Right kidney (tissue), 1 donor: ENCODE measurements around the gene TRIO.

Experiments used
- DNase-seq: peaks from one replicate; pipeline ENCODE4 v3.0.0-alpha.2; 2016

The TRIO gene

GRCh38 chr5:14298126-14298847 is 155.1 kb downstream of the TRIO start:
- DNase-seq: no peak

- no peak for DNase-seq
Measured at GRCh38 chr5:14299666-14300065, 156.5 kb downstream of the TRIO start.

- DNase-seq: no peak
Measured at GRCh38 chr5:14301186-14301585, 158.0 kb downstream of the TRIO start.

- DNase-seq: no peak
Measured at GRCh38 chr5:14302330-14302729, 159.2 kb downstream of the TRIO start.

- no peak for DNase-seq
Measured at GRCh38 chr5:14305045-14305444, 161.9 kb downstream of the TRIO start.

DNA sequence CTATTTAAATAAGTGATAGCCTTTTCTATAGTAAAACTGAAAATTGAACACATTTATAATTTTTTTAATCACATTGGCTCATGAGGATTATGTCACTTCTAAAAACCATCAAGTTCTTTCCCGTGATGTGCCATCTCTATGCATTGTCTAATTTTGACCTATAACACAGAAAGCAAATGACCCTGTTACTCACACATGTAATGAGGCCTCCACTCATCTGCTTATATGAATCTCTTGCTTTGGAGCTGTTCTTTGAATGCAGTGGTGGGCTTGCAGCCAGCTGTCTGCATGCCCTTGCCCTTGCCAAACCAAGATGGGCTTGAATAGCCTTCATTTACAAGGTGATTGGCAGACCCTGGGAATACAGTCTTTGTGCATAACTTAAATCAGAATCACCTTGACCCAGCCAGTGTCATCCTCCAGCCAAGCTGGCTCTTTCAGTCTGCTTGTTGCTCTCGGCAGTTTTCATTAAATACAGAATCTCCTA is 163.2 kb downstream of the TRIO start:
- no peak for DNase-seq

DNA sequence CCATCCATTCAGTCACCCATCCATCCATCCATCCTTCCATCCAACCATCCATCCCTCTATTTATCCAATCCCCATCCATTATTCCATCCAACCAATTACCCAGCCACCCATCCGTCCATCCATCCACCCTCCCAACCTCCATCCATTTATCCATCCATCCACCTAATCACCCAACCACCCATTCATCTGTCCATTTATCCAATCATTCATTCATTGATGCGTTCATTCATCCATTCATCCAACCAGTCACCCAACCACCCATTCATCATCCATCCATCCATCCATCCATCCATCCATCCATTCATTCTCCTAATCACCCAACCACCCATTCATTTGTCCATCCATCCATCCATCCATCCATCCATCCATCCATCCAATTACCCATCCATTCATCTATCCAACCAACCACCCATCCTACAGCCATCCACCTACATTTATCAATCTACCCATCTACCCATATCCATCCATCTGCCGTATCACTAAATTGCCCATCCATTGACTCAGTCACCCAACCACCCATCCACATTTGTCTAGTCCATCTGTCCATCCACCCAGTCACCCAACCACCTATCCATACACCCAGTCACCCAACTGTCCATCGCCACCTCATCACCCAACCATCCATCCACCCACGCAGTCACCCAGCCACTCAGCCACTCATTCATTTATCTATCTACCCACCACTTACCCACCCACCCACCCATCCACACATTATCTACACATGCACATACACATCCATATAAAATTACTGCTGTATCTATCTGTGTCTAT is 165.4 kb downstream of the TRIO start:
- DNase-seq: no peak

DNA sequence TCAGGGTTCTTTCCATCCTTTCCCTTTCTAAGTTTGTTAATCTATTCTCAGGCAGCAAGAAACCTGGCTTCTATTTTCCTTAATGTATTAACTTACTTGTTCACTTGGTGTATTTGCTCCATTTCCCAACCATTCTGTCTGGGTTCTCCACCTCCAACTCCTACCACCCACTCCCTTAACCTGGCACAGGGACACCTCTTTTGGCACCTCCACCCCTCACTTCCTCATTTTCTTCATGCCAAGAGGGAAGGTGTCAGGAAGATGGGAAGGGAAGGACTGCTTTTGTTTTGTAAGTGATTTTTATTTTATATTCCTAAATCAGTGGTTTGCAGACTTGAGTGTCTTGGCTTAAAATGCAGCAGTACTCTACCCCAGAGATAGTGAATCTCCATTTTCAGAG is 166.1 kb downstream of the TRIO start:
- no peak for DNase-seq

DNA sequence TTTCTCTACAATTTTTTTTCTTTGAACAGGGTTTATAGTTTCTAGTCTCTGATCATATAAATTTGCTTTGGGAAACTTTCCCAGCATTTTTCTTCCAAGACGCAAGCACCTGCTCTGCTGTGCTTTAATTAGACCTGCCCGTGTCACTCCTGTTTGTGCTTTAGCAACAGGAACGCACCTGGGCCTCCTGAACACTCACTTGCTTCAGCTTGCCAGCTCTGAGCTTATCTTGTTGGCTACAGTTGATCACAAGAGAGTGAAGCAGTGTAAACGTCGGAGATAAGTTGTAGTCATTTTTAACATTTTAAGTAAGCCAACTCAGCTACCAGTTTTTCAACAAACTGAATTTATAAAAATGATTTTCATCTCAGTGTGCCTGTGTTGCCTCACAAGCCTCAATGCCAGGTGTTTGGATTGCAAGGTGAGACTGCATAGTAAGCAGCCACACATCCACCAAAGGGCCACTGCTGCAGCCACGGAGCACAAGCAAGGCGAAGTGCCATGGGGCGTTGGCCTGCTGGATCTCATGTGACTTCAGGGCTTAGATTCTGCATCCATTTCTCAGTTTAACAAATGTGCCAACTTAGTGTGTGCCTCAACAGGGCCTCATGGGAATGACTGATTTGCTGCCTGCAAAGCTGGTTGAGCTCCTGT is 166.9 kb downstream of the TRIO start:
- DNase-seq: no peak

DNA sequence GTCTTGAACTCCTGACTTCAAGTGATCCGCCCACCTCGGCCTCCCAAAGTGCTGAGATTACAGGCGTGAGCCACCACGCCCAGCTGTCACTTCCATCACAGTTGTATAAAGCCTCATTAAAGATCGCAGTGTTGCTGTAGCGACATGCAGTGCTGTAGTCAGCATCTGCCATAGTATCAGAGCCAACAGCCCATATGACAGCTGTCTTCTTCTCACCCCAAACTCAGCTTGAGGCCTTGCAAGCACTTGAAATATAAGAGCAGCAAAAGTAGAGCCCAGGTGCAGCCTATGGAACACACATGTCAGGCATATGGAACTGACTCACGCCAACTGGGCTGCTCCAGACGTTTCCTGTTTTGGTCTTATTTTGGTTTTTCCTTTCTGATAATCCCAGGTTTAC is 167.8 kb downstream of the TRIO start:
- no peak for DNase-seq

DNA sequence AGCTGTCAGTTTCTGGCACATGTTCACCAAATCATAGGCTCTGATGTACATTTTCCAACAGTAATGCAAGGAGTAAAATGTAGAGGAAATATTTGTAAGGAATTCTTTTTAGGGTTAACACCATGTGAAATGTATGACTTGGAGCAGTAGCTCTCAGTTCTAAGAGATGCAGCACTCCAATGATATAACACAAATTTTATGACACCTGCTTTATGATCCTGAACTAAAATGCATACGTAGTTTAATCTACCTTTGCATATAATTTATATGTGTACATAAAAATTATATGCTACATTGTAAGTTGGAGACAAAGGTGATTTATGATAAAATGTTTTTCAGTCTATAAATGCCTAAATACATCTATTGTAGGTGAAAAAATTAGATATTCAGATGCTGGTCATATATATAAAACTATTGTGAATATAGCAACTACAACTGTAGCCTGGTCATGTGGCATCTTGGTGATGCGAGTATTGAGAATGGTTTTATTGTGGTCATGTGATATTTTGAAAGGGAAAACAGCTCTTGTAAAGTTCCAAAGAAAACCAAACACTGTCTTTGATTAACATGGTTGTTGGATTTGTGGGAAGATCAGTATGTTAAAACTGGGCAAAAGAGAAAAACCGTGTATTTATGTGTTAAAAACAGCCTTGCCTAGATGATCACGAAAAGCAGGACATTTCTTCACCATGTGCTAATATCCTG is 171.0 kb downstream of the TRIO start:
- DNase-seq: no peak

DNA sequence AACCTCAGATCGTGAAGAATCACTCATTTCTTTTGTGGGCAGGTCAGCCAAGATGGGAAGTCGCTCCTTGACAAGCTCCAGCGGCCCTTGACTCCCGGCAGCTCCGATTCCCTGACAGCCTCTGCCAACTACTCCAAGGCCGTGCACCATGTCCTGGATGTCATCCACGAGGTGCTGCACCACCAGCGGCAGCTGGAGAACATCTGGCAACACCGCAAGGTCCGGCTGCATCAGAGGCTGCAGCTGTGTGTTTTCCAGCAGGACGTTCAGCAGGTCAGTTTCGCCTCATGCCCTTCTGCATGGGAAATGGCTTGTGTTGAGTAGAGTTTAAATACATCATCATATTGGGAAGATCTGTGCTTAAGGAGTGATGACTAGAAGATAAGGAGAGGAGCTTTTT is 173.3 kb downstream of the TRIO start:
- DNase-seq: no peak

GRCh38 chr5:14319102-14319501 is 176.0 kb downstream of the TRIO start:
- DNase-seq: no peak

- DNase-seq: no peak
Measured at GRCh38 chr5:14321936-14322335, 178.8 kb downstream of the TRIO start.

DNA sequence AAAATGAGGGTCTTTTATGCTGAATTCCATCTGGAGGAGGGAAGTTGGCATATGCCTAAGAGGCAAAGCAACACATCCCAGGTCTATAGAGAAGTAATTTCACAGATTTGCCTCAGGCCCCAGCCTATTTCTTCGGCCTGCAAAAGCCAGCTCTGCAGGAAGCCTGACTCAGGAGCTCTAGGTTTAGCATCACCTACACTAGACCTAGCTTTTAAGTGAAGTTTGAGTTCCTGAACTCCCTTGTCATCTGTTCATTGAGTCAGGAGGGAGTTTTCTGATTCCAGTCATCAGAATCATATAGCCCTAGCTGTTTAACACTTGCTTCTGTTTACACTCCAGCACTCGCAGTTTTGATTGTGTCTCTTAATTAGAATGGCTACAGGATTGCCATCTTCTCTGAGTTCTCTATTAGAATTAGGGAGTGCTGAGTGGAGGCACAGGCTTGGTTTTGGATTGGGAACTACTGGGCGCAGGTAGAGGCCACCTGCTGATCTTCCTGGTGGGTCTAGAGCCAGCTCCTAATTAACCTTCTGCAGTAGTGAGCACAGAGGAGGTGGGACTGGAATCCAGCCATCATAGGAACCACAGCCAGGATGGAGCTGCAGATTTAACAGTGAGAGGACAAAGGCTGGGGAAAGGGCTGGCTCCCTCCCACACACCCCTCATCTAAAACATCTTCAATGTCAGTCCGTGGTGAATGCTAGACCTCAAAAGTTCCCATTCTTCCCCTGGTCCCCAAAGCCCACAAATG is 179.5 kb downstream of the TRIO start:
- no peak for DNase-seq

DNA sequence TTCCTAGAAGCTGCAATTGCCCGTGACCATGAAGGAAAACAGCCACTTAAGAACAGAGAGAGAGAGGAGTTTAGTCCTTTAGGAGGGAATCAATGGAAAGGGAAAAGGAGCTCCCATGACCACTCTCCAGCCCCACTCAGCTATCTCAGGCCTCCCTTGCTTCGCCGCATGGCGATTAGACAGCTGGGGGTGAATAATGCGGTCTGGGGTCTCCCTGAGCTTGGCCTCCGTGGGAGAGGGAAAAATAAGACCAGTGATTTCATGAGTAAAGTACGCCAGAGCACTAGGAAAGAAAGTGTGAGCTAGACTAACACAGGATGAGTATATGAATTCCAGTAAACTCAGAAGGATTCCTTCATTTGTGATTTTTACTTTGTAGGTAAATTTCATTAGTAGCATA is 180.3 kb downstream of the TRIO start:
- DNase-seq: no peak

- DNase-seq: no peak
Measured at GRCh38 chr5:14325369-14325768, 182.2 kb downstream of the TRIO start.

DNA sequence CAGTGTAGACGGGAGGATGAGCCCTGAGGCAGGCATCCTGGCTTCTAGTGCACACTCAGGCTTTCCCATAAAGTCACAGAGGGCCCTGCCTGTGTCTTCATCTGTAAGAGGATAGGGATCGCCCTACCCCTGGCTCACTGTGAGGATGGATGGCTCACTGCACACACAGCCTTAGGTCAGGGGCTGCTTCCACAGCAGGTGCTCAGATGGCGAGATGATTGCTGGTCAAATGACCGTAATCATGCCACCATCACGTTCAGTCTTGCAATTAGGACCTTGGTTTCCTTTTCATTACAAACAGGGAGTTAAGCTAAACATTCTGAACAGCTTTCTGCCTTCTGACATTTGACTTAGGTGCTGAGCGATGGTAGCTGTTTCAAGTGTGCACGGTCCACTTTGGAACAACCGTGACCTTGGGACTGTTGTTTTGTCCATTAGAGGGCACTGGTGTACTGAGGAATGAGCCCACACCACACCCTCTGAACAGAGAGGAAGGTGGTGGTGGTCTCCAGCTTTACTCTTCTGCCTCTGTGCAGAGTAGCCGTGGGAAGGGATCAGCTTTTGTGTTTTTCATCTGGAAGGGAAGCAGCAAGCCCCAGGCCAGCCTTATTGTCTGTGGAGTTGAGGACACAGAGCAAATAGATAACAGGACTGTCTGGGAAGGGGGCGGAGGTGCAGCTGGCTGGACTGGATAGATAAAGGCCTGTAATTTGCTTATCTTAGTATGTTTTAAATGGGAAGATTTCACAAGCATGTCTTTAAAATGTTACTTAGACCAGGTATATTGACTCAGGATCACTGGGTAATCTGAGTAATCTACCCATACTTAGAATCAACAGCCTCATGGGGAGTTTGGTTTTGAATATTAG is 183.1 kb downstream of the TRIO start:
- DNase-seq: peak; percentile 19

DNA sequence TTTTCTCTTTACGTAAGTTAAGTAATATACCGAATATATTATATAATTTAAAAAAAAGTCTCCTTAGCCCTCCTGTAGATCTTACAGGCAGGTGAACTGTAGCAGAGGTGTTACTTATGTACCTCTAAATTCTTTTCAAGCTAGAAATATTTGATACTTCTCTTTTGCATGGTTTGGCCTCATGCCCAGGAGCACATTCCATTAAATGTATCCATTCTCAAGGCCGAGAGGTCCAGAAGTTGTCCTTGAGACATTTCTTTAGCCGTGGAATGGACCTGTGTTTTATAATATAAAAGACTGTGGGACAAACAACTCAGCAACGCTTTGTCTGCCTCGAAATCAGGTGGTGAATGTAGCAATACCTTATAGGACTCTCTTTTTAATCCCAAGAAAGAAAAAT is 184.5 kb downstream of the TRIO start:
- DNase-seq: no peak

GRCh38 chr5:14328144-14328543 is 185.0 kb downstream of the TRIO start:
- no peak for DNase-seq

GRCh38 chr5:14330291-14330690 is 187.1 kb downstream of the TRIO start:
- DNase-seq: no peak
